ENCODE measurements around the gene PRRX2. TPM values are rescaled to one million over a fixed set of nuclear protein-coding genes. Genes with fewer than 3 reads are reported as not detected.
A peak's percentile ranks its signal among the peaks of the same experiment; 100 is the strongest.

PRRX2 gene
- total and polyA plus RNA-seq, 9 of the 15 experiments (the other 6 are each of a cell fraction or from before 2014, with no cell fraction given): 0.21 TPM; not detected in 8

- no peak for TF ChIP-seq THAP12 (CRISPR knock-in tag; IDR thresholded peaks at IDR 0.05)
- TF ChIP-seq SMAD4 (CRISPR knock-in tag; conservative IDR thresholded peaks at IDR 0.05): 0 out of 2 replicates have a peak, but pooled peaks have one; percentile 20
- TF ChIP-seq TRIM28 (IDR thresholded peaks at IDR 0.05): no peak
- TF ChIP-seq E2F8 (IDR thresholded peaks at IDR 0.05; ENCODE audit: low read depth, partially characterized antibody): peak; percentile 49
- TF ChIP-seq NCOR1 (IDR thresholded peaks at IDR 0.05): no peak
- TF ChIP-seq ZMIZ1 (IDR thresholded peaks at IDR 0.05; ENCODE audit: low read depth in 2 of 2, low read length in 2 of 2): peak in 1 of 2 experiments; percentile 20; a peak in 1 of 4 replicates
- TF ChIP-seq TCF7L2 (IDR thresholded peaks at IDR 0.05; ENCODE audit: low read depth, low read length): no peak
- 0 out of 2 replicates have a peak, but pooled peaks have one; percentile 46 for TF ChIP-seq TARDBP (IDR thresholded peaks at IDR 0.05)
- no peak for TF ChIP-seq NFYB (IDR thresholded peaks at IDR 0.05; ENCODE audit: extremely low read depth, insufficient read length)
- peak; percentile 73; the same call in 1 of the 2 replicates for TF ChIP-seq RREB1 (CRISPR knock-in tag; IDR thresholded peaks at IDR 0.05)
- TF ChIP-seq TCF3 (CRISPR knock-in tag; IDR thresholded peaks at IDR 0.05): peak; percentile 19; the same call in 1 of the 2 replicates
- no peak for TF ChIP-seq HMG20B (CRISPR knock-in tag; IDR thresholded peaks at IDR 0.05)
These were observed 61.1 kb downstream of the PRRX2 start (continued) for GRCh38 chr9:129726322-129727160.

All from K562 (cell line).